ENCODE measurements around the gene FSTL3.

FSTL3 gene

DNA sequence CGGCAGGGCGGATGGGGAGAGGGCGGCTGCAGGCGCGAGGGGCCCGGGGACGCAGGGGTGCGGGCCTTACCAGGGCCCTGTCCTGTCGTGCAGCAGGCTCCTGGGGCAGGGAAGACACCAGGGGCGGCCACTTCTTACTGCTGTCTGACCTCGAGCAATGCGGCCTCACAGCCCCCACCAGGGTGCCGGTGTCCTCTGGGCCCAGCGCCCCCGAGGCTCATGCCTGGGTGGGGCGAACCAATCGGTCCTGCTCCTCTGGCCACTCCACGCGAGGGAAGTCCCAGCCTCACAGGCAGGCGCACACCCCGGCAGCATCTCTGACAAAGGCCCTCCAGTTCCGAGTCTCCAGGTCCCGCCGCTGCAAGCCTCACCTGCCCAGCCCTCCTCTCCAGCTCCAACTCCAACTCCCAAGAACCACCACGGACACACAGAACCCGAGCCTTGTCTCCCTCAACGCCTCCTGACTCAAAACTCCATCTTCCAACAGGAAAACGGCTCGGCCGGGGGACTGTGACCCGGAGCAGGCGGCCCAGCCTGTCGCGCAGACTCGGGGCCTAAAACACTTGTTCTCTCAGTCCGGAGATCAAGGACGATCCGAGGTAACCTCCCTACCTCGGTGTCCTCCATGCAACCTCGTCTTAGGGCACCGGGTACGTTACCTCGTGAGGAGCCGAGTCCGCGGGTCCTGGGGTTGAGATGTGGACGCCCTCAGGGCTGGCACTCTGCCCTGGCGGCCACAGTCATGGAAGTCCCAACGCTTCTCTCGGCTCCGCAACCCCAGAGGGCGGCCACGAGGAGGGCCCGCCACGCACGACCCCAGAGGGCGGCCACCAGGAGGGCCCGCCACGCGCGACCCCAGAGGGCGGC is 30.0 kb upstream of the FSTL3 start:
- no peak overlapping the region for H3K9ac ChIP-seq (ENCODE audit: low read depth in 1 of 2, low read length in 2 of 2)
- no peaks in the 10 kb centered on the region for H3K27me3 ChIP-seq (ENCODE audit: control insufficient read depth in 1 of 2, insufficient read depth in 2 of 2, low read length in 2 of 2)
- no peak overlapping the region for H3K4me3 ChIP-seq (ENCODE audit: low read depth in 1 of 2, low read length in 2 of 2)
- no peaks in the 10 kb centered on the region for H3K4me1 ChIP-seq (ENCODE audit: control insufficient read depth in 1 of 2, insufficient read depth in 2 of 2, low read length in 2 of 2)
- peaks cover 9 to 41% of the 10 kb centered on the region in 2 donors for H3K36me3 ChIP-seq (ENCODE audit: control insufficient read depth in 1 of 2, insufficient read depth in 2 of 2, low read length in 2 of 2)
- no peak overlapping the region for H3K27ac ChIP-seq (ENCODE audit: low read depth, low read length)
- no peaks in the 10 kb centered on the region for H3K9me3 ChIP-seq (ENCODE audit: control insufficient read depth in 1 of 2, low read length in 2 of 2)

DNA sequence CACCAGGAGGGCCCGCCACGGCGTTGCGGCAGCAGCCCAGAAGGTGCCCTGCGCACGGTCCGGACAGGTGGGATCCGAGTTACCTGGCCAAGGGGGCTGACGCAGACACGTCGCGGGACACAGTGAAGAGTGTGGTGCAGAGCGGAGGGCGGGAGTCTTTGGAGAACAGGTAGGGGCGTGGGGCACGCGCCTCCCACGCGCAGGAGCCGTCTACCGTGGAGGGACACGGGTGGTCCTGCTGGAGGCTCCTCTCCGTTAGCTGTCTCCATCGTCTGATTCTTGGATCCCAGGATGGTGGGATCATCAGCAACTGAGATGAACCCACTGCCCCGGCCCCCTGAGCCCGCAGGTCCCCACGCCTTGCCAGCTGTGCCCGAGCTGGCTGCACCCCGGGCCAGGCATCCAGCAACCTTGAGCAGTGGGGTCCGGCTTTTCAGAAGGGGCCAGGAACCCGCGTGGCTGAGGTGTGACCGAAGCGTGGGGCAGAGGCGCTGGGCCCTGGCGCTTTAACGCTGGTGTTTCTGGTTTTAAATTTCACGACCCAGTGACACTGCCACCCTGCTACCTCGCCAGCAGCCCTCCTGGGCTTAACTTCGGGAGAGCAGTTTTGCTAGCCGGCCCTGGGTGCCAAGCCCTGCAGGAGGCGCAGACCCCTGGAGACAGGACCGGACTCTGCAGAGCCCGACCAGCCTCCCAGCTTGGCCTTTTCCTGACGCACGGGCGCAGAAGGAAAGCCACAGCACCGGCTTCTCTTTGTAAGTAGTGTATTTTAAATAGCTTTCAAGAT is 29.2 kb upstream of the FSTL3 start:
- Histone ChIP-seq H3K9me3 (ENCODE audit: control insufficient read depth in 1 of 2, low read length in 2 of 2) (no peaks in the 10 kb centered on the region), H3K27me3 (ENCODE audit: control insufficient read depth in 1 of 2, insufficient read depth in 2 of 2, low read length in 2 of 2) (no peaks in the 10 kb centered on the region), H3K9ac (ENCODE audit: low read depth in 1 of 2, low read length in 2 of 2) (no peak overlapping the region), H3K27ac (ENCODE audit: low read depth, low read length) (no peak overlapping the region), H3K4me1 (ENCODE audit: control insufficient read depth in 1 of 2, insufficient read depth in 2 of 2, low read length in 2 of 2) (no peaks in the 10 kb centered on the region), H3K36me3 (ENCODE audit: control insufficient read depth in 1 of 2, insufficient read depth in 2 of 2, low read length in 2 of 2) (peaks cover 12 to 48% of the 10 kb centered on the region in 2 donors), H3K4me3 (ENCODE audit: low read depth in 1 of 2, low read length in 2 of 2) (no peak overlapping the region)

GRCh38 chr19:647566-648284 is 28.5 kb upstream of the FSTL3 start:
- no peak overlapping the region for H3K9ac ChIP-seq (ENCODE audit: low read depth in 1 of 2, low read length in 2 of 2)
- H3K4me3 ChIP-seq (ENCODE audit: low read depth in 1 of 2, low read length in 2 of 2): no peak overlapping the region
- H3K36me3 ChIP-seq (ENCODE audit: control insufficient read depth in 1 of 2, insufficient read depth in 2 of 2, low read length in 2 of 2): peaks cover 12 to 56% of the 10 kb centered on the region in 2 donors
- no peaks in the 10 kb centered on the region for H3K4me1 ChIP-seq (ENCODE audit: control insufficient read depth in 1 of 2, insufficient read depth in 2 of 2, low read length in 2 of 2)
- no peak overlapping the region for H3K27ac ChIP-seq (ENCODE audit: low read depth, low read length)
- no peaks in the 10 kb centered on the region for H3K27me3 ChIP-seq (ENCODE audit: control insufficient read depth in 1 of 2, insufficient read depth in 2 of 2, low read length in 2 of 2)
- H3K9me3 ChIP-seq (ENCODE audit: control insufficient read depth in 1 of 2, low read length in 2 of 2): no peaks in the 10 kb centered on the region

DNA sequence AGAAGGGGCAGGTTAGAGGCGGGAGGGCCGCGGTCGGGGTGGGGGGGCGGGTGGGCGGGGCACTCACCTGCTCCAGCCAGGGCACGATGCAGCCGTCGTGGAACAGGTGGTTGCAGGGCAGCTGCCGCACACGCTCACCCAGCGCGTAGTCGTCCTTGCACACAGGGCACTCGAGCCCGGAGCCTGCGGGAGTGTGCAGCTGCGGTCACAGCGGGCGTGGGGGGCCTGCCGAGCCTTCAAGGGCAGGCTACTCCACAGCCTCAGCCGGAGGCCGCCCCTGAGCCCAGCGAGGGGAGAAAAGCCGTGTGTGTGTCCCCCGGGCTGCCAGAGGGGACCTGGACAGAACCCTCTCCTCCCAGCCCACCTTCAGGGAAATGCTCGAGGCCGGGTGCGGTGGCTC is 27.9 kb upstream of the FSTL3 start:
- H3K9me3 ChIP-seq (ENCODE audit: control insufficient read depth in 1 of 2, low read length in 2 of 2): no peaks in the 10 kb centered on the region
- H3K27ac ChIP-seq (ENCODE audit: low read depth, low read length): no peak overlapping the region
- H3K4me1 ChIP-seq (ENCODE audit: control insufficient read depth in 1 of 2, insufficient read depth in 2 of 2, low read length in 2 of 2): no peaks in the 10 kb centered on the region
- no peaks in the 10 kb centered on the region for H3K27me3 ChIP-seq (ENCODE audit: control insufficient read depth in 1 of 2, insufficient read depth in 2 of 2, low read length in 2 of 2)
- no peak overlapping the region for H3K4me3 ChIP-seq (ENCODE audit: low read depth in 1 of 2, low read length in 2 of 2)
- no peak overlapping the region for H3K9ac ChIP-seq (ENCODE audit: low read depth in 1 of 2, low read length in 2 of 2)
- peaks cover 15 to 61% of the 10 kb centered on the region in 2 donors for H3K36me3 ChIP-seq (ENCODE audit: control insufficient read depth in 1 of 2, insufficient read depth in 2 of 2, low read length in 2 of 2)

- Histone ChIP-seq H3K9me3 (ENCODE audit: control insufficient read depth in 1 of 2, low read length in 2 of 2) (no peaks in the 10 kb centered on the region), H3K27me3 (ENCODE audit: control insufficient read depth in 1 of 2, insufficient read depth in 2 of 2, low read length in 2 of 2) (no peaks in the 10 kb centered on the region), H3K4me3 (ENCODE audit: low read depth in 1 of 2, low read length in 2 of 2) (no peak overlapping the region), H3K4me1 (ENCODE audit: control insufficient read depth in 1 of 2, insufficient read depth in 2 of 2, low read length in 2 of 2) (no peaks in the 10 kb centered on the region), H3K36me3 (ENCODE audit: control insufficient read depth in 1 of 2, insufficient read depth in 2 of 2, low read length in 2 of 2) (peaks cover 17 to 70% of the 10 kb centered on the region in 2 donors), H3K27ac (ENCODE audit: low read depth, low read length) (no peak overlapping the region), H3K9ac (ENCODE audit: low read depth in 1 of 2, low read length in 2 of 2) (no peak overlapping the region)
Observed at GRCh38 chr19:648904-649801, 27.0 kb upstream of the FSTL3 start.

DNA sequence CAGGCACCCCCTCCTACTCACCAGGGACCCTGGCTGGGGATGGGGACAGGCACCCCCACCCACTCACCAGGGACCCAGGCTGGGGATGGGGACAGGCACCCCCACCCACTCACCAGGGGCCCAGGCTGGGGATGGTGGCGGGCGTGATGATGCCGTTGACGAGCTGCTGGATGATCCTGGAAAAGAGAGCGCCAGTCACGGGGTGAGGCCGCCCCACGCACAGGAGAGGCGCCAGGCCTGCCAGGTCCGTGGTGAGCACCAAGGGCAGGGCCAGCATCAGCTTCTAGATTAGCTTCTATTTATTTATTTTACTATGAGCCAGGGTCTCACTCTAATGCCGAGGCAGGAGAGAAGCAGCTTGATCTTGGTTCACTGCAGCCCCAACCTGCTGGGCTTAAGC is 26.1 kb upstream of the FSTL3 start:
- H3K9ac ChIP-seq (ENCODE audit: low read depth in 1 of 2, low read length in 2 of 2): no peak overlapping the region
- H3K27me3 ChIP-seq (ENCODE audit: control insufficient read depth in 1 of 2, insufficient read depth in 2 of 2, low read length in 2 of 2): no peaks in the 10 kb centered on the region
- H3K9me3 ChIP-seq (ENCODE audit: control insufficient read depth in 1 of 2, low read length in 2 of 2): no peaks in the 10 kb centered on the region
- no peaks in the 10 kb centered on the region for H3K4me1 ChIP-seq (ENCODE audit: control insufficient read depth in 1 of 2, insufficient read depth in 2 of 2, low read length in 2 of 2)
- no peak overlapping the region for H3K27ac ChIP-seq (ENCODE audit: low read depth, low read length)
- no peak overlapping the region for H3K4me3 ChIP-seq (ENCODE audit: low read depth in 1 of 2, low read length in 2 of 2)
- peaks cover 17 to 70% of the 10 kb centered on the region in 2 donors for H3K36me3 ChIP-seq (ENCODE audit: control insufficient read depth in 1 of 2, insufficient read depth in 2 of 2, low read length in 2 of 2)

- no peaks in the 10 kb centered on the region for H3K4me1 ChIP-seq (ENCODE audit: control insufficient read depth in 1 of 2, insufficient read depth in 2 of 2, low read length in 2 of 2)
- H3K9me3 ChIP-seq (ENCODE audit: control insufficient read depth in 1 of 2, low read length in 2 of 2): no peaks in the 10 kb centered on the region
- H3K27ac ChIP-seq (ENCODE audit: low read depth, low read length): no peak overlapping the region
- H3K27me3 ChIP-seq (ENCODE audit: control insufficient read depth in 1 of 2, insufficient read depth in 2 of 2, low read length in 2 of 2): no peaks in the 10 kb centered on the region
- no peak overlapping the region for H3K9ac ChIP-seq (ENCODE audit: low read depth in 1 of 2, low read length in 2 of 2)
- H3K4me3 ChIP-seq (ENCODE audit: low read depth in 1 of 2, low read length in 2 of 2): no peak overlapping the region
- peaks cover 16 to 72% of the 10 kb centered on the region in 2 donors for H3K36me3 ChIP-seq (ENCODE audit: control insufficient read depth in 1 of 2, insufficient read depth in 2 of 2, low read length in 2 of 2)
Observed at GRCh38 chr19:651114-651818, 24.9 kb upstream of the FSTL3 start.

DNA sequence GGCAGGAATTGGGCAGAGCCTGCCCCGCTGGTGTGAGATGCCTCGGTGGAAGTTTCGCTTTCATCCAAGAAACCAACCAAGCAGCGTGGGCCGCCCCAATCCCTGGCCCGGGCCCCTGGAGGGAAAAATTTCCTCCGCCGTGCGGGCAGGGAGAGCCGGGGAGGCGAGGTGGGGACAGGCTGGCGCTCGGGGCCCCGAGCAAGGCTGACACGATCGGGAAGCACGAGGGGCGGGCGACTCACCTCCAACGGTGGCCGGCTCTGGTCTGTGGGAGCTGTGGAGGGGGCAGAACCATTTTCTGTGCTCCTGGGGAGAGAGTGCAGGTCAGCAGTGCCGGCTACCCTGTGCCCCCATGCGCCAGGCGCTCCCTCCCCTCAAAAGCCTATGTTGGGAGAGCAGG is 24.2 kb upstream of the FSTL3 start:
- Histone ChIP-seq H3K27me3 (ENCODE audit: control insufficient read depth in 1 of 2, insufficient read depth in 2 of 2, low read length in 2 of 2) (no peaks in the 10 kb centered on the region), H3K9me3 (ENCODE audit: control insufficient read depth in 1 of 2, low read length in 2 of 2) (no peaks in the 10 kb centered on the region), H3K27ac (ENCODE audit: low read depth, low read length) (no peak overlapping the region), H3K9ac (ENCODE audit: low read depth in 1 of 2, low read length in 2 of 2) (no peak overlapping the region), H3K4me1 (ENCODE audit: control insufficient read depth in 1 of 2, insufficient read depth in 2 of 2, low read length in 2 of 2) (peaks cover 0 to 3% of the 10 kb centered on the region in 2 donors), H3K36me3 (ENCODE audit: control insufficient read depth in 1 of 2, insufficient read depth in 2 of 2, low read length in 2 of 2) (peaks cover 14 to 67% of the 10 kb centered on the region in 2 donors), H3K4me3 (ENCODE audit: low read depth in 1 of 2, low read length in 2 of 2) (no peak overlapping the region)
